Measurements from ENCODE around the gene LMF1. TPM values are rescaled to one million over a fixed set of nuclear protein-coding genes. Genes with fewer than 3 reads are reported as not detected.
"Not testable (repeated sequence)": the region's sequence is repeated elsewhere in the genome, so short reads cannot be mapped to it uniquely, and the experiment has no call there.

The LMF1 gene
- total RNA-seq, 4 donors from 2014 or later, result 23.2 to 97.8 (median 89.1) TPM

DNA sequence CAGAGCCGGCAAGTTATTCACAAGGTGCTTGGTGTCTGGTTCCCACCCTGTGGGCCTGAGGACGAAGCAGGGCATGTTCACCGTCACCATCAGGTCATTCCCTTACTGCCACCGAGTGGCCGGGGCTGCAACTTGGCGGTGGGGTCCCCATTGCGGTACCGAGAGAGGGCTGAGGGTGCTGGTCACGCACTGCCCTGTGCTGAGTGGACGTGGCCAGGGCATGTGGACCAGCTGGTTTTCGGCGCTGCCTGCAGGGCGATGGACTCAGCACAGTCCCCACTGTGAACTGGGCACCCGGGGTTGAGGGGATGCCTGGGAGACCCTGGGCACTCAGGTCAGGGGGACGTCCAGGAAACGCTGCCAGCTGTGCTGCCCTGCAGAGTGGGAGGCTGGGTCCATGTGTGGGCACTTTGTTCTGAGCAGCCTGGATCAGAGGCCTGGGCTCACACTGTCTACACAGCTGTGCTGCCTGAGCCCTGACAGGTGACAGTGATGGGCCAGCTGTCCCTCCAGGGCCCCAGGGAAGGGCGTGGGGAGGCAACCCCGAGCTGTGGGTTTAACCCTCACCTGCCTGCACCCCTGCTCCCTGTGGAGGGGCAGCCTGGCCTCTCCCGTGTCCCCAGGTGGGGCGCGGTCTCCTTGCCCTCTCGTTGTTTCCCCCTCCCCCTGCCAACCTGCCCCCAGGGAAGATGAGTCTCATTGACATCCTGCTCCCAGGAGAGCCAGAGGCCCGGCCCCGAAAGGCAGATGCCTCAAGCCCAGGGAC is 131.0 kb downstream of the LMF1 start:
- DNase-seq, result no peak
- WGBS, 2 donors, result 78 to 79% methylated on average over 14 to 18 of the region's 24 CpGs
- Histone ChIP-seq H3K9me3 (no peaks in the 10 kb centered on the region), H3K4me1 (no peaks in the 10 kb centered on the region), H3K36me3 (no peaks in the 10 kb centered on the region), H3K27ac (no peak overlapping the region), H3K27me3 (no peaks in the 10 kb centered on the region), H3K4me3 (replicated peaks in 1 of 3) (no peak overlapping the region)
- intact Hi-C loops (cut with DNase I), result no loop called here
- no peak for TF ChIP-seq POLR2A (IDR thresholded peaks at IDR 0.05)
- TF ChIP-seq, protein P1, sequence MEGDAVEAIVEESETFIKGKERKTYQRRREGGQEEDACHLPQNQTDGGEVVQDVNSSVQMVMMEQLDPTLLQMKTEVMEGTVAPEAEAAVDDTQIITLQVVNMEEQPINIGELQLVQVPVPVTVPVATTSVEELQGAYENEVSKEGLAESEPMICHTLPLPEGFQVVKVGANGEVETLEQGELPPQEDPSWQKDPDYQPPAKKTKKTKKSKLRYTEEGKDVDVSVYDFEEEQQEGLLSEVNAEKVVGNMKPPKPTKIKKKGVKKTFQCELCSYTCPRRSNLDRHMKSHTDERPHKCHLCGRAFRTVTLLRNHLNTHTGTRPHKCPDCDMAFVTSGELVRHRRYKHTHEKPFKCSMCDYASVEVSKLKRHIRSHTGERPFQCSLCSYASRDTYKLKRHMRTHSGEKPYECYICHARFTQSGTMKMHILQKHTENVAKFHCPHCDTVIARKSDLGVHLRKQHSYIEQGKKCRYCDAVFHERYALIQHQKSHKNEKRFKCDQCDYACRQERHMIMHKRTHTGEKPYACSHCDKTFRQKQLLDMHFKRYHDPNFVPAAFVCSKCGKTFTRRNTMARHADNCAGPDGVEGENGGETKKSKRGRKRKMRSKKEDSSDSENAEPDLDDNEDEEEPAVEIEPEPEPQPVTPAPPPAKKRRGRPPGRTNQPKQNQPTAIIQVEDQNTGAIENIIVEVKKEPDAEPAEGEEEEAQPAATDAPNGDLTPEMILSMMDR (IDR thresholded peaks at IDR 0.05), result no peak

DNA sequence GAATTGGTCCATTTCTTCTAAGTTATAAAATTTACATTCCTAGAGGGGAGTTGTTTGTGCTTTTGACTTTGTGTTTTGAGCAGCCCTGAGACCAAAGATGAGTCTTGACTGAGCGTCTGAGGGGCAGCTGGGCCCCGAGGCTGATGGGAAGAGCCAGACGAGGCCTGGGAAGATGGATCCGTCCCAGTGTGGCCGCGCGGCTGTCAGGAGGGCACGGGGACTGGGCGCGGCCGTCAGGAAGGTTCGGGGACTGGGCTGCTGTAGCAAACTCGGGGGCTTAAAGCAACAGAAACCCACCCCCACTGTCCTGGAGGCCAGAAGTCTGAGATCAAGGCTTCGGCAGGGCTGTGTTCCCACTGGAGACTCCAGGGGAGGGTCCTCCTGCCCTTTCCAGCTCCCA is 132.0 kb downstream of the LMF1 start:
- H3K27ac ChIP-seq, result no peak overlapping the region
- no peak for TF ChIP-seq POLR2A (IDR thresholded peaks at IDR 0.05)
- TF ChIP-seq, protein P1 (IDR thresholded peaks at IDR 0.05), result no peak
- no peaks in the 10 kb centered on the region for H3K4me1 ChIP-seq
- no peaks in the 10 kb centered on the region for H3K36me3 ChIP-seq
- 82 to 84% methylated on average over 14 of the region's 14 CpGs for WGBS, 2 donors
- intact Hi-C loops (cut with DNase I), result no loop called here
- H3K9me3 ChIP-seq, result no peaks in the 10 kb centered on the region
- DNase-seq, result no peak
- no peak overlapping the region for H3K4me3 ChIP-seq (replicated peaks in 1 of 3)
- H3K27me3 ChIP-seq, result no peaks in the 10 kb centered on the region

DNA sequence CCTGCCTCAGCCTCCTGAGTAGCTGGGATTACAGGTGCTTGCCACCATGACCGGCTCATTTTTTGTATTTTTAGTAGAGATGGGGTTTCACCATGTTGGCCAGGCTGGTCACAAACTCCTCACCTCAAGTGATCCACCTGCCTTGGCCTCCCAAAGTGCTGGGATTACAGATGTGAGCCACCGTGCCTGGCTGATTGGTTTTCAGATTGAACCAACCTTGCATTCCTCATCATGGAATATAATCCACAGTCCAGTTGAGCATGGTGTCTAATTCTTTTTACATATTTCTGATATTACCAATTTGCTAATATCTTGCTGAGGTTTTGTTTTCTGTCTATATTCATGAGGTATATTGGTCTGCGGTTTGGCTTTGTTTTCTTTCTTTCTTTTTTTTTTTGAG is 134.0 kb downstream of the LMF1 start:
- DNase-seq; H3K36me3 ChIP-seq; intact Hi-C loops (cut with DNase I); H3K4me1 ChIP-seq; H3K9me3 ChIP-seq; H3K27me3 ChIP-seq; H3K4me3 ChIP-seq (replicated peaks in 1 of 3); H3K27ac ChIP-seq: not testable (repeated sequence)
- 89 to 93% methylated on average over 3 of the region's 3 CpGs for WGBS, 2 donors

DNA sequence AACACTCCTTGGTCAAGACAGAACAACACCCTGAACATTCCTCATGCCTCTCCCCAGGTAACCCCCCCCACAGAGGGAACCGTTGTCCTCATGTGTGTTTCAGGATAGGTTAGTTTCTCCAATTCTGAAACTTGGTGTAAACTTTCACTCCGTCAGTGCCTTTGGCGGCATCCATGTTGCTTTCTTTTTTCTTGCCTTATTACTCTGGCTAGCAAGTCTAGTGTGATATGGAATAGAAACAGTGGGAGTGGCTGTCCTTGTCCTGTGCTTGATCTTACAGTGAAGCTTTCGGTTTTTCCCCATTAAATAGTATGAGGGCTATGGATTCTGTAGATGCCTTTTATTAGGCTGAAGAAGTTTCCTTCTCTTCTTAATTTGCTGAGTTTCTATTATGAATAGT is 134.6 kb downstream of the LMF1 start:
- intact Hi-C loops (cut with DNase I), result no loop called here
- TF ChIP-seq, protein P1 (IDR thresholded peaks at IDR 0.05), result no peak
- TF ChIP-seq POLR2A (IDR thresholded peaks at IDR 0.05), result no peak
- 86 to 94% methylated on average over 4 of the region's 4 CpGs for WGBS, 2 donors
- H3K36me3 ChIP-seq, result no peaks in the 10 kb centered on the region
- H3K4me1 ChIP-seq, result no peaks in the 10 kb centered on the region
- H3K9me3 ChIP-seq, result no peaks in the 10 kb centered on the region
- H3K27me3 ChIP-seq, result no peaks in the 10 kb centered on the region
- no peak for DNase-seq
- no peak overlapping the region for H3K27ac ChIP-seq
- no peak overlapping the region for H3K4me3 ChIP-seq (replicated peaks in 1 of 3)

DNA sequence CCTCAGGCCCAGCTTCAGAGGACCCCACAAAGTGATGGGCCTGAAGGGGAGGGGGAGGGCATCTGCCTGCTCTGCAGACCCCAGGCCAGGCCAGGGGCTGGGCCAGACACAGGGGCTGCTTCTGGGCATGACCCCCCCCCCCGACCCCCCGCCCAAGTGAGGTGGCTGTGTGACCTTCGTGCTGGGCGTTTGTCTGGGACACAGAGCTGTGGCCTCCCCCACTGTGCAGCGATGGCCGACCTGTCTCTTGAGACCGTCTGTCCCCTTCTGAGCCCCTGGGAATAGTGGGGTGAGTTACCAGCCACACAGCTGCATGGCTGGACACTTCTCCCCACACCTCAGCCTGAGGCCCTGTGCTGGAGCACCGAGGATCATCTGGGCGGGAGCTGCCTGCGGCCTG is 135.4 kb downstream of the LMF1 start:
- H3K9me3 ChIP-seq, result no peaks in the 10 kb centered on the region
- no peaks in the 10 kb centered on the region for H3K36me3 ChIP-seq
- 100% methylated on average over 3 to 5 of the region's 10 CpGs for WGBS, 2 donors
- TF ChIP-seq POLR2A (IDR thresholded peaks at IDR 0.05), result no peak
- TF ChIP-seq, protein P1 (IDR thresholded peaks at IDR 0.05), result no peak
- H3K27me3 ChIP-seq, result no peaks in the 10 kb centered on the region
- no peak overlapping the region for H3K27ac ChIP-seq
- no peak for DNase-seq
- intact Hi-C loops (cut with DNase I), result no loop called here
- no peak overlapping the region for H3K4me3 ChIP-seq (replicated peaks in 1 of 3)
- no peaks in the 10 kb centered on the region for H3K4me1 ChIP-seq
